Astrocyte of the cerebellum (primary cell): ENCODE measurements around the gene ZMYND10.

Source experiments
- DNase-seq: peaks from one replicate; pipeline ENCODE4 v3.0.0-alpha.2; 2011; ENCODE audit warnings: low read depth
- H3K4me3 ChIP-seq: 2 replicates; pipeline ENCODE4 v1.5.1; 2011; ENCODE audit warnings: mild to moderate bottlenecking, low read depth, low read length, moderate library complexity
- in situ Hi-C: cut with HindIII; loops from 2 replicates; pipeline ENCODE4 v1.10.0; 2017; ENCODE audit warnings: low sequenced_read_pairs
- TF ChIP-seq, protein P1 (sequence below): IDR thresholded peaks from 2 replicates; pipeline ENCODE4 v1.5.1; 2012; ENCODE audit warnings: low read length, low read depth, moderate library complexity, mild to moderate bottlenecking; ENCODE audit errors: missing control alignments

Gene ZMYND10

DNA sequence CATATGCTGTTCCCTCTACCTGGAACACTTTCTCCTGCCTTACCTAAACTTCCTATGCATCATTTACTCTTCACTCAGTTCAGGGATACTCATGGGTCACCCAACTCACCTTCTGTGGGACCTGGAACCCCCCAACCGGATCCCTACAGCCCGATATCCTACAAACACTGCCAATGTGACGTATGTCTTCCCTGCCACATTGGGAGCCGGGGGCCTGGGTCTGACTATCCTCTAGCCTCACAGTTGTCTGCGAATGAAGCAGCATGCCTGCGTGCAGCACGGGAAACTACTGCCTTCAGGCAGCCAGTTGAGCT lies 4.6 kb upstream of the ZMYND10 start:
- no peak for DNase-seq
- TF ChIP-seq, protein P1, sequence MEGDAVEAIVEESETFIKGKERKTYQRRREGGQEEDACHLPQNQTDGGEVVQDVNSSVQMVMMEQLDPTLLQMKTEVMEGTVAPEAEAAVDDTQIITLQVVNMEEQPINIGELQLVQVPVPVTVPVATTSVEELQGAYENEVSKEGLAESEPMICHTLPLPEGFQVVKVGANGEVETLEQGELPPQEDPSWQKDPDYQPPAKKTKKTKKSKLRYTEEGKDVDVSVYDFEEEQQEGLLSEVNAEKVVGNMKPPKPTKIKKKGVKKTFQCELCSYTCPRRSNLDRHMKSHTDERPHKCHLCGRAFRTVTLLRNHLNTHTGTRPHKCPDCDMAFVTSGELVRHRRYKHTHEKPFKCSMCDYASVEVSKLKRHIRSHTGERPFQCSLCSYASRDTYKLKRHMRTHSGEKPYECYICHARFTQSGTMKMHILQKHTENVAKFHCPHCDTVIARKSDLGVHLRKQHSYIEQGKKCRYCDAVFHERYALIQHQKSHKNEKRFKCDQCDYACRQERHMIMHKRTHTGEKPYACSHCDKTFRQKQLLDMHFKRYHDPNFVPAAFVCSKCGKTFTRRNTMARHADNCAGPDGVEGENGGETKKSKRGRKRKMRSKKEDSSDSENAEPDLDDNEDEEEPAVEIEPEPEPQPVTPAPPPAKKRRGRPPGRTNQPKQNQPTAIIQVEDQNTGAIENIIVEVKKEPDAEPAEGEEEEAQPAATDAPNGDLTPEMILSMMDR, result no peak
- H3K4me3 ChIP-seq, result peak overlapping the region; percentile 83
- in situ Hi-C loops, result loop anchor here (5.0 kb wide), 1 partner anchor 257 kb away; no protein-coding TSS in a partner anchor

DNA sequence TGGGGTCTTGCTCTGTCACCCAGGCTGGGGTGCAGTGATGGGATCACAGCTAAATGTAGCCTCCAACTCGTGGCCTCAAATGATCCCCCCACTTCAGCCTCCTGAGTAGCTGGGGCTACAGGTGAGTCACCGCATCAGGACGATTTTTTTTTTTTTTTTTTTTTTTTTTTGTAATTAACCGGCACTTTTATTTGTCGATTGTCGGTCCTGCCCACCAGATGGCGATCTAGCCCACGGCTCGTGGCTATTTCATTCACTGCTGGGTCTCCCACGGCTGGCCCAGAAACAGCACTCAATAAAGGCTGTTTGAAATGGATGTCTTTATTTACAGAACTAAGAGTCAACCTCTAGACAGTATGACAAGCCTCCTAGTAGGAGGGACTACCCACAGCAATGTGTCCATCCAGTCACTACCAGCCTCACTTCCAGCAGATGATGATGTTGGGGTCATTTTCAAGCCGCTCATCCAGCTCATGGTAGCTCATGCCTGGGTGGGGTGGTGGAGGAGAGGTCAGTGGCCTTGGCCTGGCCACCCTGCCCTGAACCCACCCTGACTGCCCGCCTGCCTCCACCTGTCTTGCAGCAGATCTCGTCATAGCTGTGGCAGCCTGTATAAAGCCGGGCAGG lies 1.8 kb upstream of the ZMYND10 start:
- no peak overlapping the region for H3K4me3 ChIP-seq
- TF ChIP-seq, protein P1, result peak; percentile 68
- in situ Hi-C loops, result no loop called here
- peak; percentile 63 for DNase-seq

DNA sequence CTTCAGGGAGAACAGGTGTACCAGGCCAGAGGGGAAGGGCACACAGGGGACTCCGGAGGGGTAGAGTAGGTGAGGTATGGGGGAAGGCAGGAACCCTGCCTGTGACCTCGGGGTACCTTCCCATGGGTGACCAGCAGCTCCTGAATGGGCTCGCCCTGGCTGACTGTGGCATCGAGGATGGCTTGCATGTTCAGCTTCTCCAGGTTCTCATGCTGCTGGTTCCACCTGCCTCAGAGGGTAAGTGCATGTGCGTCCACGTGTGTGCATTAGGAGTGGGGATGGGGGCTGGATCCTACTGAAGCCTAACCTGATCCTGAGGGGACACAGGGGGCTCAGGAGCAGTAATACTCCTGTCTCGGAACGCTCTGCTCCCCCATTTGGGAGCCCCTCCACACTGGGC lies 524 bp downstream of the ZMYND10 start:
- DNase-seq, result no peak
- TF ChIP-seq, protein P1, result no peak
- H3K4me3 ChIP-seq, result peak overlapping the region; percentile 51
- in situ Hi-C loops, result no loop called here

DNA sequence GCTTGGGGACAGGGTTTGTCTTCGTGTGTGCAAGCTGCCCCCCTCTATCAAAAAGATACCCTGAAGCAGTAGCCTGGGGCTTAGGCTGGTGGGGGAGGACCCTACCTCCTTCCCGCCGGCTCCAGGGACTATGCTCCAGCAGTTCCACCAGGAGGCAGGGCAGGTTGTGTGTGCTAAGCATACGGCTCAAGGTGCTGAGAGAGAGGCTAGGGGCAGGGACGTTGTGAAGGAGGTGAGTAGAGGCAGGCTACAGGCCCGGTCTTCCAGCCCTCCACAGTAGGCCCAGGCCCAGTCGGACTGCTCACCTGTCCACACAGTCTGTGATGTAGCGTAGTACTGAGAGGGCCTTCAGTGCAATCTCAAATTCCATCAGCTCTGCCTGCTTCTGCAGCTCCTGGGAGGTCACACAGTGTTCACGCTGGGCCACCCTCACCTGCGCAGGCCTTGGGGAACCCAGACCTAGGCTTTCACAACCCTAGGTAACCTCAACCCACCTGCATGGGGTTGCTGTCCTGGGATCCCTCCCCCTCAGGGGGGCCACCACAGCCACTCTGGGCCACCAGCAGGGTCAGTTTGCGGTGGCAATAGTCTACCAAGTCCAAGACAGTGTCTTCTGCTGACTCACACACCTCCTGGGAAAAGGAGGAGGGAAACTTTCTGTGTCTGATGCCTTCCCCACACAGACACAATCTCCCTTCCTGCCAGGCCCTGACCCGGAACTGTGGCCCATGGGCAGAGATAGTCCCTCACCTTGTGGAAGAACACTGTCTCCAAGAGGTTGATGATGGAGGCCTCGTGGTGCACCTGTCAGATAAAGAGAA lies 2.5 kb downstream of the ZMYND10 start:
- in situ Hi-C loops, result no loop called here
- TF ChIP-seq, protein P1, result no peak
- no peak overlapping the region for H3K4me3 ChIP-seq
- DNase-seq, result no peak

DNA sequence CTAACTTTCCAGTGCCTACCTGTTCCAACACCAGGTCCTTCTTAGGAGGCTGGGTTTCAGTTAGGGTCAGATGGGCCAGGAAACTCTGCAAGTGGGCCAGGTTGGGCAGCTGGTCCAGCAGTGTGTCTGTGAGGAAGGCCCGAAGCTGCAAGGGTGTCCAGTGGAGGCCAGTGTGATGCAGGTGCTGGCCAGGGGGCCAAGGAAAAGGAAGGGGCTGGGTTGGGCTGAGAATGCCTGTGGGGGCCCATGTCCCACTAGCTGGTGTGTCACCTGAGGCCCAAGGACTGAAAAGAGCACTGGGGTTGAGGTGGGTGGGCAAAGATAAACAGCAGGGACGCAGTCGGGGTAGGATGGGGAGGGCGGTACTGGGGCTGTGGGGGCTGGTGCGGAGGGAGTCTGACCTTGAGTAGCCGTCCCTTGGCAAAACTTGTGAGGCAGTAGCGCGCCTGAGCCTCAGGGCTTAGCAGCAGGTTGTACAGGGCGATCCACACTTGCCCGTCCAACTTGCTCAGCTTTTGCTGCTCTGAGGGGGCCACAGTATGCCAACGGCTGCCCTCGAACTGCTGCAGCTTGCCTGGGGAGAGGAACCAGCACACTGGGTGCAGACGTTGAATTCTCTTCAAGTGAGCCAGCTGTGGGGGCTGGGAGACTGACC lies 3.4 kb downstream of the ZMYND10 start:
- TF ChIP-seq, protein P1, result no peak
- no peak for DNase-seq
- no peak overlapping the region for H3K4me3 ChIP-seq
- in situ Hi-C loops, result no loop called here

DNA sequence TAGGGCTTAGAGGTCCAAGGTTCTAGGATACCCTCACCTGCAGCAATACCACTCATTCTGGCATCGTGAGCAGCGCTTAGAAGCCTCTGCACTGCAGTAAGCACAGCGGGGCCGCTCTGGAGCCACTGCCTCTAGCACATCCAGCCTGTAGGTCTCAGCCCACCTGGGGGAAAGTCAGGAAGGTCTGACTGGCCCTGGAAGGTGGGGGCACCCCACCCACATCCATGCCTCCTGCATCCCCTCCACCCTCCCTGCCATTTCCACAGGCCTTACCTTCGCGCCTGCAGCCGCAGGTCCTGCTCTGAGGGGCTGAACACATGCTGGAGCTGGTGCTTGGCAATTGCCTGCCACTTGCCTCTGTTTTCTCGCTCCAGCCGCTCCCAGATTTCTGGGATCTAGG lies 4.0 kb downstream of the ZMYND10 start:
- no peak for DNase-seq
- in situ Hi-C loops, result no loop called here
- H3K4me3 ChIP-seq, result no peak overlapping the region
- TF ChIP-seq, protein P1, result no peak
